Hypothalamus (tissue), 51 donors: ENCODE data around the gene CDC40.

Source experiments
- DNase-seq, 51 donors: peaks; one replicate each; lab custom pipeline; 2025; lab: John Stamatoyannopoulos, UW

The CDC40 gene

DNA sequence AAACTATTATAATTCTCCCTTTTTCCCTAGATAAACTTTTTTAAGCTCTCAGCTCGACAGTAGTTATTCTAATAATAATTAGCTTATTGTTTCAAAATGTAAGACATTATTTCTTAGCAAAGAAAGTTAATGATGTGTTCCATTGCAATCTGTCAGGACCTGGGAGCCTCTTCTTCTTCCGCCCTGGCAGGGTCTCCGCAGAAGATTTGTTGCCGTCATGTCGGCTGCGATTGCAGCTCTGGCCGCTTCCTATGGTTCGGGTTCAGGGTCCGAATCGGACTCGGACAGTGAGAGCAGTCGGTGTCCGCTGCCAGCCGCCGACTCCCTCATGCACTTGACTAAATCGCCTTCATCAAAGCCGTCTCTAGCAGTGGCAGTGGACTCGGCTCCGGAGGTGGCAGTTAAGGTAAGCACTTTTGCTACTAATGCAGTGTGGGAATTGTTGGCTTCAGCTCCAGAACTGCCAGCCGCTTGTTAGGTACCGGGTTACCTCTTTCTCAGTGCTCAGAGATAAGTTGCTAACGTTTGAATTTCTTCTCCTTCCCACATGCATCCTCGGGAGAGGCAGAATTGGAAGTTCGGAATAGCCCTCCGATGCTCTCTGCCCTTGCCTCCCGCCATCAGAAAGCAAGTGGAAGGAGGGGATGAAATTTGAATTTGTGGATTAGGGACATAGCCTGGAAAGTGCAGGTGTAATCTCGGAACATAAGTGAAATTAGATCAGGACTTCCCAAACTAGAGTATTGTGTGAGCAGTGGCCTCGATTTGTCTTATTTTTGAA, at the start of gene CDC40:
TSS of gene CDC40 (plus strand) at position 200 of the 781 bp plus-strand sequence. CDS start at position 218, 18 bp downstream.
- peak in 50 of 51 donors; percentile 12 to 94 (median 60) for DNase-seq

- DNase-seq: no peak
Measured at GRCh38 chr6:110137924-110138887, 42.0 kb upstream of the CDC40 start.

- DNase-seq: no peak
Measured at GRCh38 chr6:110139052-110139451, 41.2 kb upstream of the CDC40 start.

GRCh38 chr6:110140650-110141049, 39.6 kb upstream of the CDC40 start:
- no peak for DNase-seq

- no peak for DNase-seq
Measured at GRCh38 chr6:110147870-110148269, 32.4 kb upstream of the CDC40 start.

GRCh38 chr6:110158479-110158878, 21.7 kb upstream of the CDC40 start:
- DNase-seq: no peak

- no peak for DNase-seq
Measured at GRCh38 chr6:110170081-110170480, 10.1 kb upstream of the CDC40 start.

DNA sequence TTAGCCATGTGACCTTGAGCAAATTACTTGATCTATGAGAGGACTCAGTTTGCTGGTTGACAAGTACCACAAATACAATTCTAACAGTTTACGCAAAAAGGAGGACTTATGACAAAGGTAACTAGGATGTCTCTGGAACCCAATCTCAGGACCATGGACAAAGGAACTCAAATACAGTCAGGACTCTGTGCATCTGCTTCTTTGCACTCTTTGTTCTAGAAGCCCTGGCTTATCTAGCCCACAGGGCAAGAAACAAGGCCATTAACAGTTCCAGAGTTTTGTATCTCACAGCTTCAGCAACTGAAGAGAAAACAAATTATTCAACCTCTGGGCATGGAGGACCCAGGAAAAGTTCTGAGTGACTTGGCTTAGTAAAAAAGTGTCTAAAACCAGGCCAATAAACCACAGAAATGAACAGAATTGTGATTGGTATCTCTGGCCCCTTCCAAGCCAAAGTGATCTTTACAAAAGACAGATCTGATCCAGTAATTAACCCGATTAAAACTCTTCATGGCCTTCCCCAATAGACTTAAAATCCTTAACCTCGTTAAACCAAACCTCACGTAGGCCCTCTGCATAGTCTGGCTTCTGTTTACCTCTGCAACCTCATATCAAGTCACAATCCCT, 6.6 kb upstream of the CDC40 start:
- DNase-seq: no peak

DNA sequence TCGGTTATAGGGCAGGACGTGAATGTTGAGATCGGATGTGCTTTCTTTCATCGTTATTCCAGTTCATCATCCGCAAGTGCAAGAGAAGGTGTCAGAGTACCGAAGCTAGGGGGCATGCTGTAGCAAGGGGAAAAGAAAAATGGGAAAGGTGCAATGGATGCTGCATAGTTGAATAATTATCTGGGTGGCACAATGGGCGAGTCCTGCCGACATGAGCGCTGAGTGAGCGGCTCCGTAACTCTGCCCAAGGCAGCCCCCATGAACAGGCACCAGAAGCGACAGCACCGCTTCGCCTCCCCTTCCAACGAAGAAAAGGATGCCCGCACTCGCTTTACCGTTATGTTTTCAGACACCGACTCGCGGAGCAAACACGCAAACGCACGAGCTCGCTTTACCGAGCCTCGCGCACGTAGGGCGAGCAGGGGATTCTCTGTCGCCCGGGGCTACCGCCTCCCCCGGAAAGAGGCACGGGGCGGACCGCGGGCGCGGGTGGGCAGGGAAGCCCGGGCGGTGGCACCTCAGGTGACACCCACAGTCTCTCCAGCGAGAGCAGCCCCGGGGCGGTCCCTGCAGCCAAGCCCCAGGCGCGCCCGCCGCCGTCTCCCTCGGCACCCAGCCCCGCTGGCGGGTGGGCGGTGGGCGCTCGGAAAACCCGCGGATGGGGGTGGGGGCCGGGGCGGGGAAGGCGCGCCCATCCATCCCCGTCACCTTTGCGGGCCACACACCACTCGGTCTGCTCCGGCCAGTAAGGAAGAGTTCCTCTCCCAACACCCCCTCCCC, 1.4 kb upstream of the CDC40 start:
- peak in 40 of 51 donors; percentile 14 to 84 (median 38) for DNase-seq

DNA sequence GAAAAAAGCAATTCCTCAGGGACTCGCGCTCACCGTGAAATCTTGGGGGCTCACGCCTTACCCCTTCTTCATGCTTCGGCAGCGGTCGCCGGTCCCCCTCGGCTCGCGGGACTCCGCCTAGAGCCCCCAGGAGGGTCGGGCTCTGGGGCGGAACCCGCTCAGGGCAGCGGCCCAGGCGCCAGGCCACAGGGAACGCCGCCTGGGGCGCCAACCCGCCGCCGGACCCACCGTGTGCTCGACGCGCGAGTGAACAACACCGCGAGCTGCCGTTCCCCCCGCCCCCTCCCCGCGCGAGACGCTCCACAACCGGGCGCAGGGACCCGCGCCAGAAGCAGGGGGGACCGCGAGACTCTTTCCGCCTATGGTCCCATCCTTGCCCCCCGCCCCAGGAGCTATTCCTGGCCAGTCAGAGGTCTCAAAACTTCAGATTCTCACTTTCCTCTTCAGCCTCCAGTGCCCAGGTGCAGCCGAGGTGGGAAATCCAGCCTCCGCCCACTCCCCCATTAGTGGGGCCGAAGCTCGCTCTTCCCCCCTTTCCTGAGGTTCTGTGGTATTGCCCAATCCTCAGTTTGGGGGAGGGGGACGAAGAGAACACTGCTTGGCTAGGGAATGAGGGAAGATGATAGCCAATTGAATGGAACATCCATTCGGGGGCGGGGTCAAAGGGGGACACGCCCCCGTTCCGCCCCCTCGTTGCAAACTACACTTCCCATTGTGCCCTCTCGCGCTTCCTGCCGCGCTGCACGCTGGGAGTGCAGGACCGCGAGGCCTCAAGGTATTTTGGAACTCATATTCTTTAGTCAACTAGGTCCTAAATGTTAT, 610 bp upstream of the CDC40 start, which contains the start of gene WASF1:
TSS of gene WASF1 (minus strand) at position 265 of the 822 bp plus-strand sequence. CDS start 52,069 bp downstream, outside the sequence.
- peak; percentile 65 to 99 (median 92) for DNase-seq

- DNase-seq: peak in 2 of 51 donors; percentile 8 to 11
Measured at GRCh38 chr6:110181131-110182030, 1.2 kb downstream of the CDC40 start.

DNA sequence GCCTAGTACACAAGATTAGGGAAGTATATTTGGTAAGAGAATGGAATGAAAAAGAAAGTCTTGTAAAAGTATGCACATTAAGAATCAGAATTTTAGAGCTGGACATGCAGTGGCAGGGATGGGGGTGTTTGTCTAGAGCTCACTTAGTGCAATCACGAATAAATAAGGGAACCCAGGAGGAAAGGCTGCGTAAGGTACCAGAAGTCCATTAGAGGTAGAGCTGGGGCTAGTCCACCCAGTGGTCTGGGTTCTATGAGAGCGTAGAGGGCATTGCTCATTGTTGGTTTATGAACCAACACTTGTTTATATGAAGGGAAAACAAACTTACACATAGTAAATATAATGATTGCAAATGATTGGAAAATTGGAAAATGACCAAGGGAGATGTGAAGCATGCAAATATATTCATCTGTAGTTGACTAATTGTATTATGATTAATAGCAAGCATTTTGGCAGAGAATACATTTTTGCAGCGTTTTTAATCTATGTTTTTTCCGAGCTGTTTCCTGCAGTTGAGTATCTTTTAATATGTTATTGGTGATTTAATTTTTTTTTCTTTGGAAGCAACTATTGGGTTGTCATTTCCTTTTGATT, 3.2 kb downstream of the CDC40 start:
- DNase-seq: no peak

- no peak for DNase-seq
Measured at GRCh38 chr6:110185879-110186278, 5.7 kb downstream of the CDC40 start.

DNA sequence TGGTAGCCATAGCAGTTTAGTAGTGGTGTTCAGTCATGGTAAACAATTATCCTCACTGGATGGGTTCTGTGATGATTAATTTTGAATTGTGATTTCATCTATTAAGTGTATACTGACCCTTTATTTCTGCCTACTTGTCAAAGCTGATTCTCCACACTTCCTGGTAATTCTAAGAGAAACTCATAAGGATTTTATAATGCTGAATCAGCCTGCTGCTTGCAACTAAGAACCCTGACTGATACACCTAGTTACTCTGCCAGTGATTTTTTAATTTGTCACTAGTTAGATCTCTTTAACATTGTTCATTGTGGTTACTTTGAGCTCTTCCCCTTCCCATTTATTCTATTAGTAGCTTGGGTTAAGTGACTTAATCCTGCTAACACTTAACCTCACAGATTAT, 8.6 kb downstream of the CDC40 start:
- no peak for DNase-seq

DNA sequence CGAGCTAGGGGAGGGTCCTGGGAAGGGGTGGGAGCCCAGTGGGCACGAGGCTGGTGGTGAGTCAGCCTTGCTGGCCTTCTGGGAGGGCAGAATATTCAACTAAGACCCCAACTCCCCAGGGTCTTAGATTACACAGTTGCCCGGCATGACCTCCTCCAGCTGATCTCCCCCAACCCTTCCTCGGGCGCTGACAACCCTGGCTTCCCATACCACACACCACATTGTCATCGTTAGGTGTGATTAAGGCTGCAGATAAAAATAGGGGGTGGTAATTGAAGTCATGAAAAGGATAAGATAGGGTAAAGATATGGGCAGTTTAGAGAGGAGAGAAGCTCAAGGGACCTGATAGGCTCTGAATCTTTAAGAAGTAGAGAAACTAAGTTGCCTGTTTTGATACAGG, 10.5 kb downstream of the CDC40 start:
- DNase-seq: no peak

DNA sequence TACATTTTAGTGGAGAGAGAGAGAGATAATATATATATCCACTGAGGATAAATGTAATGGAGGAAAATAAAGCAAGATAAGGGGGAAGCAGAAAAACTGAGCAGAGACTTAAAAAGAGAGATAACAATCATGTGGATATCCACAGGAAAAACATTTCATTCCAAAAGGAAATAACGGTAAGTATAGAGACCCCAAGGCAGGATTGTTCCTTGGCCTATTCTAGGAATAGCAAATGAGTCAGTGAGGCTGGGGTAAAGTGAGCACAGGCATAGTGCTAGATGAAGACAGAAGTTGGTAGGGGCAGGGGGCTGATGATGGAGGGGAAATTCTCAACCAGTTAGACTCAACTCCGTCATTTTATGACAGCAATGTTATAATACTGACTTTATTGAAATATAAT, 11.2 kb downstream of the CDC40 start:
- no peak for DNase-seq

GRCh38 chr6:110195639-110196038, 15.4 kb downstream of the CDC40 start:
- DNase-seq: no peak

- DNase-seq: no peak
Measured at GRCh38 chr6:110196874-110197273, 16.6 kb downstream of the CDC40 start.
